GM21390 (cell line): Measurements from ENCODE around the gene PCP2.

ENCODE experiments used
- ATAC-seq: cut with Tn5 transposase; IDR thresholded peaks from one replicate; pipeline ENCODE4 v1.9.1; 2021; ENCODE audit not compliant: unreplicated experiment

PCP2 gene

DNA sequence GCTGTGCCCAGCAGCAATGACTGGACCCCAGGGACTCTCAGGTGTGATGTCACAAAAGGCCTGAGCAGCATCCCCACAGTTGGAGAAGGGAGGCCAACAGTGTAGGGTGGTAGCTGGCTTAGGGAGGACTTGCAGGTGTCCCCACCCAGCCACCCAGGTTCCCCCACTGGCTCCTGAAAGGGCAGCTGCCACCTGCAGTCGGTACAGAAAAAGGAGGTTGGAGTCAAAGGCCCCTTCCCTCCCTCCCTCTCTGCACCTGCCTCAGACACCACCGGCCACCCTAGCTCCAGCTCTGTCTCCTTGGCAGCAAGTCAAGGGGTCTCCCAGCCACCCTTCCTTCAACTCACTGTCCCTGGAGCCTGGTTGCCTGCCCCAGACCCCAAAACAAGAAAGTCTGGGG is at the start of gene PCP2:
TSS of gene PCP2 (minus strand) at position 22 of the 400 bp plus-strand sequence. CDS start 262 bp downstream, outside the sequence.
- no peak for ATAC-seq

DNA sequence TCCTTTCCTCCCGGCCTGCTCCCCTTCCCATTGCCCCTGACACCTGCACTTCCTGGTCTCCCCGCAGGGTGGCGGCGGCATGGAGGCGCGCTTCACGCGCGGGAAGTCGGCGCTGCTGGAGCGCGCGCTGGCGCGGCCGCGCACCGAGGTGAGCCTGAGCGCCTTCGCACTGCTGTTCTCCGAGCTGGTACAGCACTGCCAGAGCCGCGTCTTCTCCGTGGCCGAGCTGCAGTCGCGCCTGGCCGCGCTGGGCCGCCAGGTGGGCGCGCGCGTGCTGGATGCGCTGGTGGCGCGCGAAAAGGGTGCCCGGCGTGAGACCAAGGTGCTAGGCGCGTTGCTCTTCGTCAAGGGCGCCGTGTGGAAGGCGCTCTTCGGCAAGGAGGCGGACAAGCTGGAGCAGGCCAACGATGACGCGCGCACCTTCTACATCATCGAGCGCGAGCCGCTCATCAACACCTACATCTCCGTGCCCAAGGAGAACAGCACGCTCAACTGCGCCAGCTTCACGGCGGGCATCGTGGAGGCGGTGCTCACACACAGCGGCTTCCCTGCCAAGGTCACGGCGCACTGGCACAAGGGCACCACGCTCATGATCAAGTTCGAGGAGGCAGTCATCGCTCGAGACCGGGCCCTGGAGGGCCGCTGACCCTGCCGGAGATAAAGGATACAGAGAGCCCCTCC is 48.8 kb upstream of the PCP2 start:
- ATAC-seq: no peak

DNA sequence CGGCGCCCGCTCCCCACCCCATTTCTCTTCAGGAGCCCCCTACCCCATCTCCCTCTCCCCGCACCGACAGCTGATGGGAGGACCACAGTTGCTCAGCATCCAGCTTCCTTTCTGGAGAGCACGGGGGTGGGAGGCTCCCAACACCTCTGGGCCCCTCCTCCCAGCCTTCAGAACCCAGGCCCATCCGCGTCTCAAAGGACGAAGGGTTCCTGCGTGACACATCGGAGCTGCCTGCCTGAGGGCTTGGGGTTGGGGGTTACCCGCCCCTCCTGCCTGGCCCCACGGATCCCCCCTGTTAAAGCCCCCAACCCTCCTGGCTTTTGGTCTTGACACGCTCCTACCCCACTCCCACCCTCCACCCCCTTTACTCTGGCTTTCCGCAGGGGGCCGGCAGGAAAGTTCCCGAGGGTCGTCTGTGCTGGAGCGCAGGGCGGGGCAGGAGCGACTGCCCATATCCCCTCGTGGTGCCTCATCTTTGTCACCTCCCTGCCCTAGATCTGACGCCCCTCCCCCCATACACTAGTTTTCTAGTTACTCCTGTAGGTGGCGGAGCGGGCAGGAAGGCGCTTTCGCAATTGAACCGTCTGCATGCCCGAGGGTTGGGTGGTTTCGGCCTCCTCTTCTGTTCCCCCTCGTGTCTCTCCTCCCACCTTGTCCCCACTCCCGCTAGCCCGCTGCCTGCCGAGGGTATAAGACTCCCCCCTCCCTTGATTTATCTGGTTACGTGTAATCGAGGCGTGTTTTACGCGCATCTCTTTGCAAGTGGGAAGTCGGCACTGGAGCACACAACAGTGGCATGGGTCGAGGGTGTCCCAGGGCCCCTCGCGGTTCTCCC is 48.0 kb upstream of the PCP2 start:
- ATAC-seq: no peak

DNA sequence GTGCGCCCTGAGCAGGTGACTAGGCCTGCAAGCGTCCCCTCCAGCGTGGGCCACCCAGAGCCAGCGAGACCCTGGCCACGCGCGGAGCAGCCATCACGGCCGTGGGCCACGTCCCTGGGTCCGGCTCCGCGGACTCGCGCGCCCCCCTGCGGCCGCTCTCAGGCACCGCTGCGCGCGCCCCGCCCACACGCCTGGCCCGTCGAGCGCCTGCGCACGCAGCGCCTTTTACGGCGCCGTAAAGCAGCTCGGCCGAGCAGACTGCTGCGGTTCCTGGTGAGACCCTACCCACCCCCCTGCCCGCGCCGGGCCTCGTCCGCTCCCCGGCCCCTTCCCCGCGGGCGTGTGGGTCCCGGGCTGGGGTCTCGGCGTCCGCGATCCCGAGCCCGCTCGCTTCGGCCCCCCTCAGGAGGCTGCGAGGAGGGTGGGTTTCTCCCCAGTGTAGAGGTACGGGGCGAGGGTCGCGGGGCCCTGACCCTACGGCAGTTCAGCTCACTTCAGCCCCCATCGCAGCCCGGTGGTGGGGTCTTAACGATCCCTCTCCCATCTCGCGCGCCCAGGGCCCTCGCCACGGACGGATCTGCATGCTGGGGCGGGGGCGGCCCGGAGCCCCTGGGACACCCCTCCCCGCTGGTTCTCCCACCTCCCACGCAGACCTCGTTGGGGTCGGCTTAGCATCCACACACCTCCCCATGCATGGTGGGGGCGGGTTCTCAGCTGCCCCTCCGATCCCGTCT is 47.3 kb upstream of the PCP2 start, which contains the start of gene TRAPPC5:
TSS of gene TRAPPC5 (plus strand) at position 228 of the 734 bp plus-strand sequence. CDS start 1,421 bp downstream, outside the sequence.
- no peak for ATAC-seq

DNA sequence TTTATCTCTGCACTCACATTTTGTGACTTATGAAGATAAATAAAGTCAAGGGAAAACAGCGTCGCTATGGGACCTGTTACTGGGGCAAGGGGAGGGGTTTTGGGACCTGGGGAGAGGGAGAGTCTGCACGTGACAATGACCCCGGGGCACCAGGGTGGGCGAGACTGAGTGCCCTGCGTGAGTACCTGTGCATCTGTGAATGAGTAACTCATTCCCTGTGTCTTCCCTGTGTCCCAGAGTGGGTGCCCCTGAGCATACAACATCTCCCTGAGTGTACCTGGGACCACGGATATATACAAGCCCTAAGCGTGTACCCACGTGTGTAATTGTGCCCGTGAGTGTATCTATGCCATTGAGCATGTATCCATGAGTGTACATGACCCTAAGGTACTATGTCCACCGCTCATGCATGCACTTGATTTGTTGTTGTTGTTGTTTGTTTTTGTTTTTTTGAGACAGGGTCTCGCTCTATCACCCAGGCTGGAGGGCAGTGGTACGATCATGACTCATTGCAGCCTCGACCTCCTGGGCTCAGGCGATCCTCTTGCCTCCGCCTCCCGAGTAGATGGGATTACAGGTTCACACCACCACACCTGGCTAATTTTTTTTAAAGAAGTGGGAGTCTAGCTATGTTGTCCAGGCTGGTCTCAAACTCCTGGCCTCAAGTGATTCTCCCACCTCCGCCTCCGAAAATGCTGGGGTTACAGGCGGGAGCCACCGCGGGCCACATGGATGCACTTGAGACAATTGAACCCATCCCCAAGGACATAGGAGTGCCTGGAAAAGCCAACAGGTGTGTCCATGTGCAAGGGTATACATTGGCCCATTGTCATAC is 46.5 kb upstream of the PCP2 start:
- ATAC-seq: no peak

DNA sequence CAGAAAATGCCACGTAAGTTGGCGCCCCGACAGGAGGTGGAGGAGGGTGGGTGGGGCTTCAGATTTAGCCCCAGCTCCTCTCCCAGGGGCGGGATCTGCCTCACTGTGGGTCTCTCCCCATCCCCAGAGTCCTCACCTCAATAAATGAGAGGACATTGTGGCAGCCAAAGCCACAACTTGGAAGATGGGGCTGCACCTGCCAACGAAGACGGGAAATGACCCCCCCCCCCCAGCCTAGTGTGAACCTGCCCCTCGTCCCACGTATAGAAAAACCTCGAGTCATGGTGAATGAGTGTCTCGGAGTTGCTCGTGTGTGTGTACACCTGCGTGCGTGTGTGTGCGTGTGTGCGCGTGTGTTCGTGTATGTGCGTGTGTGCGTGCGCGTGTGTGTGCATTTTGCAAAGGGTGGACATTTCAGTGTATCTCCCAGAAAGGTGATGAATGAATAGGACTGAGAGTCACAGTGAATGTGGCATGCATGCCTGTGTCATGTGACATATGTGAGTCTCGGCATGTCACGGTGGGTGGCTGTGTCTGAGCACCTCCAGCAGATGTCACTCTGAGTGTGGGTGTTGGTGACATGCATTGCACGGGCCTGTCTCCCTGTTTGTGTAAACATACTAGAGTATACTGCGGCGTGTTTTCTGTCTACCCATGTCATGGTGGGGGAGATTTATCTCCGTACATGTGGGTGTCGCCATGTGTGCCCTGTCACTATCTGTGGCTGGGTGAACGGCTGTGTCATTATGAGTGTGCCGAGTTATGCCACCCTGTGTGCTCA is 45.6 kb upstream of the PCP2 start:
- no peak for ATAC-seq

DNA sequence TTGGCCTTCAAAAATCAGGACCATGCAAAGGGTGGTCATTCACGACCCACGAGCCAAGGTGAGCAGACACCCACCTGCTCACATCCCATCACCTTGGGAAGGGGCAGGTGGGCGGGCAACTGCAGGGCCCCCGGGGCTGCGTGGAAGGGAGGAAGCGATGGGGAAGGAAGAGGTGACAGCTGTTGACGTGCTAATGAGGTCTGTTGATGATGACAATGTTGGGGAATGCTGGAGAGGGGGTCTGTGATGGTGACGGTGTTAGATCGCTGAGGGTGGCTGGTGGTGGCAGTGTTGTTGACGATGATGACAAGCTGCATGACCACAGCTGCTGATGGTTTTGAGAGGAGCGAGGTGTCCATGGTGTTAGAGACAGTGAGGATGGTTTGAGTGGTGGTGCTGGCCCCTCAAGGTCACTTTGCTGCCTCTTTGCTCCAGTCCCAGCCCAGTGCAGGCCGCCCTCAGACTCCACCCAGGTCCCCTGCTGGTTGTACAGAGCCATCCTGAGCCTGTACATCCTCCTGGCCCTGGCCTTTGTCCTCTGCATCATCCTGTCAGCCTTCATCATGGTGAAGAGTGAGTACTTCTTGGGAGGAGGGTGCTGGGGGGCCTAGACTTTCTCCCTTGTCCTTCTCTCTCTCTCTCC is 44.3 kb upstream of the PCP2 start:
- no peak for ATAC-seq

DNA sequence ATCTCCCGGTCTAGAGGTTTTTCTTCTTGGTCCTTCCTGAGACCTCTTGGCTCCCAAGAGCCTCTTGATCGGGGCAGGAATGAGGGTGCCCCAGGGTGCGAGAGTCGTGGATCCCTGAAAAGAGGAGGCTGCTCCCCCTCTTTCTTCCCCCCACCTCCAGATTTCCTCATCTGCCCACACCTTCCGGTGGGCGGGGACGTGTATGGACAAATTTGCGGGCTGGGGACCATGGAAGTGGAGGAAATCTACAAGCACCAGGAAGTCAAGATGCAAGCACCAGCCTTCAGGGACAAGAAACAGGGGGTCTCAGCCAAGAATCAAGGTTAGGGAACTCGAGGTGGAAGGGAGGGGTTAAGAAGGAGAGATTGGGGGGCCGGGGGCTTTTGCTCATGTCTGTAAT is 43.3 kb upstream of the PCP2 start, which contains the start of gene MCEMP1:
TSS of gene MCEMP1 (plus strand) at position 237 of the 400 bp plus-strand sequence. CDS start at position 268, 31 bp downstream.
- ATAC-seq: no peak

DNA sequence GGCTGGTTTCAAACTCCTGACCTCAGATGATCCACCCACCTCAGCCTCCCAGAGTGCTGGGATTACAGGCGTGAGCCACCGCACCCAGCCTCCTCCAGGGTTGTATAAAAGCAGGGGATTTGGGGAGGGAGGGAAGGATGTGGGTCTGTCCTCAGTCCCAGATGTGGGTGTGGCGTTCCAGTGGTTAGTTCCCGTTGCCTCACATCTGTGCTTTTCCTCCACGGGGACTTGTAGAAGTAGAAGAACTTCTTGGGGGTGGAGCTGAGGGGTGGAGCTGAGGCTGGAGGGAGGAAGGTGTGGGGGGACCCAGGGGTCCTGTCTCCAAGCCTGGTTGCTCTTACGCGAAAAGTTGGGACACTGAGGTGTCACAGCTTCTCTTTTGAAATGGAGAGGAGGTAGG is 42.9 kb upstream of the PCP2 start:
- no peak for ATAC-seq

DNA sequence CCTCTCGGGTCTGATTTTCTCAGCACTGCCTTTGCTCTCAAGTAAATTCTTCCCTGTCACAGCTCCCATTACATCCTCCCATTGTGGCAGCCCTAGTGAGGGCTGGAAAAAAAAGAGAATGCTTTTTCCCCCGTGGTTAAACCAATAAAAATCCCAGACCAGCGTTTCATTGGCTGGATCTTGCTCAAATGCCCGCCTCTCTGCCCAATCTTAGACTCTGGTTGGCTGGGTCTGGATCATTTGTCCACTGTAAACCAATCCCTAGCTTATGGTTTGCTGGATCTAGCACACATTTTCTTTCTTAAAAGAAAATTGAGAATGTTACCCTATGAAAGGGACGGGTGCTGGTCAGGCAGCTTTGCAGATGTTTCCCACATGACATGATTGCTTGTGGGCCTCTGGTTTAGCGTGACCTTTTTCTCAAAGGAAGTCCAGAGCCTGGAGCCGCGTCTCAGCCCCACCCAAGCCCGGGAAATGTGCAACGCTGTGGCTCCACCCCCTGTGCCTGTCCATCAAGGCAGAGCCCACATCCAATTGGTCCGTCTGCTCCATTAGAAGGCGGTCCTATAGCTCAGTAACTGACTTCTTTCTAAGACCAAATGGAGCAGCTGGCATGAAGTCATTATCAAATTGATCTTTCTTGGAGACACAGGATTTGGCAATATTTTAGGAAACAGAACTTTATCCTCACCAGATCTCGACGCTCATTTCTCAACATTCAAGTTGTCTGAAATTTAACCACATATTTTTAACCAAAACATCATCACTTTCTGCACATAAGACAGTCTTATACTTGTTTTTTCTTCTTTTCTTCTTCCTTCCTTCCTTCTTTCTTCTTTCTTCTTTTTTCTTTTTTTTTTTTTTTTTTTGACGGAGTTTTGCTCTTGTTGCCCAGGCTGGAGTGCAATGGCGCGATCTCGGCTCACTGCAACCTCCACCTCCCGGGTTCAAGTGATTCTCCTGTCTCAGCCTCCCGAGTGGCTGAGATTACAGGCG is 40.8 kb upstream of the PCP2 start:
- ATAC-seq: no peak

DNA sequence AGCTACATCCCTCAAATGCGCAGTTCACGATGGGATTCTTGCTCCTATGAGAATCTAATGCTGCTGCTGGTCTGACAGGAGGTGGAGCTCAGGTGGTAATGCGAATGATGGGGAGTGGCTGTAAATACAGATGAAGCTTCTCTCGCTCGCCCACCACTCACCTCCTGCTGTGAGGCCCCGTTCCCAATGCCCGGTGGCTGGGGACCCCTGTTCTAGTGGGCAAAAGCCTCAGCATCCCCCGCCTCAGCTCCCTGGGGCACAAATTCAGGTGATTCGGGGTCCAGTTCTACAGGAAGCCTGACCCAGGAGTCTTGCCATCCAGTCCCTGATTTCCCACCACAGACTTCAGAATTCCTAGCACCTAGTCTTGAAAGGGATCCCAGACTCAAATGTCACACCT is 39.0 kb upstream of the PCP2 start:
- ATAC-seq: no peak

DNA sequence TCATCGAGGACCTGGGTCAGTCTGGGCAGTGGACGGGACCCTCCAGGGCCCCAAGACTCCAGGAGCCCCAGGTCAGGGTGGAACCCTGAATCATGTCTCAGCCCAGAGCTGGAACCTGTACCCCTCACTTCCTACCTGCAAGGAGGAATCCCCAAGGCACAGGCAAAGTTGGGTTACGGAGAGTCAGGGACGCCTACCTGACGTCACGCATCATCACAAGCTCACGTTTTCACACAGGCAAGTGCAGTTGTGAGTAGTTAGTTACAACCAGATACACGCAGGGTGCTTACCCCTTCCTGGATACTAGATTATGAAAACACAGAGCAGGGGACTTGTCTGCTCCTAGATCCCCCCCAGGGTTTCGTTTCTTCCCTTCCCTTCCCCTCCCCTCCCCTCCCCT is 37.3 kb upstream of the PCP2 start:
- no peak for ATAC-seq

DNA sequence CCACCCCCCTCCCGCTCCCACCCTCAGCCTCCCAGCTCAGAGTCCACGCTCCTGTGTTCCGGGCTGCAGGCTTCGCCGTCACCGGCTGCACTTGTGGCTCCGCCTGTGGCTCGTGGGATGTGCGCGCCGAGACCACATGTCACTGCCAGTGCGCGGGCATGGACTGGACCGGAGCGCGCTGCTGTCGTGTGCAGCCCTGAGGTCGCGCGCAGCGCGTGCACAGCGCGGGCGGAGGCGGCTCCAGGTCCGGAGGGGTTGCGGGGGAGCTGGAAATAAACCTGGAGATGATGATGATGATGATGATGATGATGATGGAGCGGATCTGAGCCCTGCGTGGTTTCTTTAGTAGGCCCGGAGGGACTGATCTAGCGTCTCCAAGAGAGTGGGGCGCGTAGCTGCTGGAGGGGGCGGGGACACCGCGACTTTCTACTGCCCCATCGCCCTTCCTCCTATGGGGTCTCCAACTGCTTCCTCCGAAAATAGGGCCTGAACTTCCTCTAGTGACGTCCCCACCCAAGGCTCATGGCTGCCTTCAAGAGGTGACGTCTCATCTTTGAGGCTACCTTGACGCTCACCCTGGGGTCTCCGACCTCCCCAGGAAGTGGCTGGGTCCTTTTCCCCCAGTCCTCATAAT is 36.7 kb upstream of the PCP2 start:
- ATAC-seq: no peak

DNA sequence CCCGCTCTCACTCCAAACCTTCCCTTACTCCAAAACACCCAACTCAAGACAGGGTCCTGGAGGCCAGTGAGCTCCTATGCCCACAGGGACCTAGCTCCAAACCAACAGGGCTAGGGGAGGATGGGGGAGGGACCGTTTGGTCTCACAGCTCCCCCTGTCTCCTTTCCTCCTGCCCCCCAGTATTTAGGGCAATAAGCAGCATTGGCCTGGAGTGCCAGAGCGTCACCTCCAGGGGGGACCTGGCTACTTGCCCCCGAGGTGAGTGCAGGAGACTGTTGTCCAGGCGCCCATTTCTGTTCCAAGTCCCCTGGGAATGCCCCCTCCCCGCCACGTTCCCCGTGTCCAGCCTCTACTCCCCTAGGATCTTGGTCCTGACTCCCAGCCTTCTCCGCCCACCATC is 36.1 kb upstream of the PCP2 start:
- ATAC-seq: no peak

DNA sequence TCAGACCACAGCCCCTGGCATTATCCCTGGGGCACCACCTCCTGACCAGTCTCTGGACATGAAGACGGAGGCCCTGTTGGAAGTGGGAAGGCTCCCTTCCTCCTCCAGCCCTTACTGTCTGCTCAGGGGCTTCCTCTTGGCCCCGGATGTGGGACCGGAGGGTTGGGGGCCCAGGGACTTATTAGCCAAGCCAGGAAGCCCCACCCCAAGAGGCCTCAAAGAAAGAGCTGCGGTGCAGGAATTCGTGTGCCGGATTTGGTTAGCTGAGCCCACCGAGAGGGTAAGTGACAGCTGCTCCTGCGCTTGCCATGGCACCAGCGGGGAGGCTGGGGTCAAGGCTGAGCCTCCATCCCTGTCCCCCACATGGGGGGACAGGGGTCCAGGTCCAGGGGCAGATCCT is 35.3 kb upstream of the PCP2 start, which contains the start of gene RETN:
TSS of gene RETN (plus strand) at position 208 of the 400 bp plus-strand sequence. CDS start 278 bp downstream, outside the sequence.
- no peak for ATAC-seq

DNA sequence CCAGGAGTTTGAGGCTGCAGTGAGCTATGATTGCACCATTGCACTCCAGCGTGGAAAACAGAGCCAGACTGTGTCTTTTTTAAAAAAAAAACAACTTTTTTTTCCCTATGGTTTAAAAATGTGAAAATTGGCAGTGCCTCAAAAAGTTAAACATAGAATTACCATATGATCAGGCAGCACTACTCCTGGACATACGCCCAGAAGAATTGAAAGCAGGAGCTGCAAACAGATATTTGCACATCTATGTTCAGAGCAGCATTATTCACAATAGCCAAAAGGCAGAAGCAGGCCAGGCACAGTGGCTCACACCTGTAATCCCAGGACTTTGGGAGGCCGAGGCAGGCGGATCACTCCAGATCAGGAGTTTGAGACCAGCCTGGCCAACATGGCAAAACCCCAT is 31.6 kb upstream of the PCP2 start:
- no peak for ATAC-seq

DNA sequence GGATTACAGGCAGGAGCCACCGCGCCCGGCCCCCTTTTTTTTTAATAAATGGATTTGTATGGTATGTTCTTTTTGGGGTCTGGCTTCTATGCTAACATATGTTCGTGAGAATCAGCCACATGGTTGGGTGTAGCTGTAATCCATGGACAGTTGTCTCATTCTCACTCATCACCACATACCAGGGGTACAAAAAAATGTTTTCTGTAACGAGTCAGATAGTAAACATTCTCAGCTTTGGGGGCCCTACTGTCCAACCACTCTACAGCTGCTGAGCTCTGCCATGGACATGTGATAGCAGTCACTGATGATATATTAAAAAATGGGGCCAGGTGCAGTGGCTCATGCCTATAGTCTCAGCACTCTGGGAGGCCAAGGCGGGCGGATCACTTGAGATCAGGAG is 30.2 kb upstream of the PCP2 start:
- ATAC-seq: no peak

DNA sequence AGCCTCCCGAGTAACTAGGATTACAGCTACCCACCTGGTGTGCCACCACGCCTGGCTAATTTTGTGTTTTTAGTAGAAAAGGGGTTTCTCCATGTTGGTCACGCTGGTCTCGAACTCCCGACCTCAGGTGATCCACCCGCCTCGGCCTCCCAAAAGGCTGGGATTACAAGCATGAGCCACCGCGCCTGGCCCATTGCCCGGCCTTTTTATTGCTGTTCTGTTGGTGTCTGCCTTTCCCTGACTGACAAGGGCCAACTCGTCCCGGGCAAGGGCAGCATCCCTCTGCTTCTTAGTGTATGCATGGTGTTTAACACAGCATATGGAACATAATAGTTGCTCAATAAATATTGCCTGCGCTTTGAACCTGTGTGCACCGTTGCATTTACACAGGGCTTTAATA is 29.1 kb upstream of the PCP2 start:
- no peak for ATAC-seq
